ENCODE results near the gene LCK. TPM values are rescaled to one million over a fixed set of nuclear protein-coding genes. Genes with fewer than 3 reads are reported as not detected.

Gene LCK
- total and polyA plus RNA-seq, 2 of the 8 experiments (the other 6 are each of a cell fraction or from before 2014, with no cell fraction given) = 75.3 to 122 TPM

- no peak for TF ChIP-seq POLR2A (IDR thresholded peaks at IDR 0.05; ENCODE audit: control extremely low read depth in 1 of 2, low read depth in 2 of 2, low read length in 2 of 2)
- TF ChIP-seq BRCA1 (IDR thresholded peaks at IDR 0.05; ENCODE audit: low read depth, low read length) = no peak
Observed at GRCh38 chr1:32309960-32310359, 58.9 kb downstream of the LCK start (continued).
